ENCODE results near the gene WDR36.

DNA sequence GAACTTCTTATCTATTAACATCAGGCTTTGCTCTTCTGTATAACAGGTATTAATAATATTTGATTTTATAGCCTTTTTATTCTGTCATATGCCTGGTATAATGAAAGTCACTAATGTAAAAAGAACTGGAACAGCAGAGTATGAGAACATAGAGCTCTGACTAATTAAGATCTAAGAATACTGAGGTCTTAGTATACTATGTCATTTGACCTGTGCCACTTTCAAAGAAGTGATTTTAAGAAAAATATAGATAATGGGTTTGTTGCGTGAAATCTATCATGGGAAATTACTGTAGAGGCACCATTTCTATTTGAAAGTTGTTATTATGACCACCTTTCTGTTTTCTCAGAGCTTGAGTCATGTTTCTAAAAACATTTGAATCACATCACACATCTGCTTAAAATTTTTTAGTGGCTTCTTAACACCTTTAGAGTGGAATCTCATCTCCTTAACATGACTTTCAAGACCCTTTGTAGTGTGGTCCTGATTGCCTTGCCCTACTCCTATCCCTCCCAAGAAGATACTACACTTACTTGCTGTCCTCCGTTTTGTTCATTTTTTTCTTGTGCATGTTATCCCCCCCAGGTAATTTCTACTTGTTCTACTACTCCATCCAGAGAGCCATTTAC is 14.3 kb downstream of the WDR36 start:
- TF ChIP-seq POLR2A (IDR thresholded peaks at IDR 0.05) (no peak), POLR2AphosphoS5 (IDR thresholded peaks at IDR 0.05; ENCODE audit: insufficient read depth in 1 of 2, low read depth in 1 of 2) (no peak)
- TF ChIP-seq, protein P1, sequence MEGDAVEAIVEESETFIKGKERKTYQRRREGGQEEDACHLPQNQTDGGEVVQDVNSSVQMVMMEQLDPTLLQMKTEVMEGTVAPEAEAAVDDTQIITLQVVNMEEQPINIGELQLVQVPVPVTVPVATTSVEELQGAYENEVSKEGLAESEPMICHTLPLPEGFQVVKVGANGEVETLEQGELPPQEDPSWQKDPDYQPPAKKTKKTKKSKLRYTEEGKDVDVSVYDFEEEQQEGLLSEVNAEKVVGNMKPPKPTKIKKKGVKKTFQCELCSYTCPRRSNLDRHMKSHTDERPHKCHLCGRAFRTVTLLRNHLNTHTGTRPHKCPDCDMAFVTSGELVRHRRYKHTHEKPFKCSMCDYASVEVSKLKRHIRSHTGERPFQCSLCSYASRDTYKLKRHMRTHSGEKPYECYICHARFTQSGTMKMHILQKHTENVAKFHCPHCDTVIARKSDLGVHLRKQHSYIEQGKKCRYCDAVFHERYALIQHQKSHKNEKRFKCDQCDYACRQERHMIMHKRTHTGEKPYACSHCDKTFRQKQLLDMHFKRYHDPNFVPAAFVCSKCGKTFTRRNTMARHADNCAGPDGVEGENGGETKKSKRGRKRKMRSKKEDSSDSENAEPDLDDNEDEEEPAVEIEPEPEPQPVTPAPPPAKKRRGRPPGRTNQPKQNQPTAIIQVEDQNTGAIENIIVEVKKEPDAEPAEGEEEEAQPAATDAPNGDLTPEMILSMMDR (IDR thresholded peaks at IDR 0.05), result no peak

All from vagina (tissue), 2 donors.